Upper lobe of left lung (tissue), 6 donors: ENCODE measurements around the gene ELANE. TPM values are rescaled to one million over a fixed set of nuclear protein-coding genes. Genes with fewer than 3 reads are reported as not detected.
A peak's percentile ranks its signal among the peaks of the same experiment; 100 is the strongest.

Source experiments
- ATAC-seq, 2 donors: fragments of 200-7000 bp; cut with Tn5 transposase; one replicate each; pipeline ENCODE4 v1.9.1; 2022; ENCODE audit warnings: mild to moderate bottlenecking in 2 of 2, moderate library complexity in 2 of 2; ENCODE audit not compliant: low FRiP score in 2 of 2
- DNase-seq, 2 donors: peaks; one replicate each; pipeline ENCODE4 v3.0.0-alpha.2; 2019 to 2020
- H3K27ac ChIP-seq, 4 donors: fragments of 200-600 bp; sonication (generic); one replicate each; pipeline ENCODE4 v1.5.1; 2016 to 2019
- H3K27me3 ChIP-seq, 4 donors: fragments of 200-600 bp; sonication (generic); one replicate each; pipeline ENCODE4 v1.5.1; 2017 to 2019
- H3K36me3 ChIP-seq, 4 donors: fragments of 200-600 bp; sonication (generic); one replicate each; pipeline ENCODE4 v1.5.1; 2016 to 2019
- H3K4me1 ChIP-seq, 4 donors: fragments of 200-600 bp; sonication (generic); one replicate each; pipeline ENCODE4 v1.5.1; 2018 to 2019
- H3K4me3 ChIP-seq, 4 donors: fragments of 200-600 bp; sonication (generic); one replicate each; pipeline ENCODE4 v1.5.1; 2017 to 2019; ENCODE audit warnings: mild to moderate bottlenecking in 2 of 4, moderate library complexity in 1 of 4
- H3K9me3 ChIP-seq, 4 donors: fragments of 200-600 bp; sonication (generic); one replicate each; pipeline ENCODE4 v1.5.1; 2018 to 2019
- EP300 ChIP-seq, 4 donors: sonication (generic); formaldehyde crosslinking; IDR thresholded peaks; one replicate each; pipeline ENCODE4 v1.5.1; 2017; ENCODE audit warnings: antibody characterized with exemption in 4 of 4, control low read depth in 2 of 4
- POLR2A ChIP-seq, 4 donors: fragments of 450-650 bp; IDR thresholded peaks; one replicate each; pipeline ENCODE4 v1.5.1; 2016 to 2017; ENCODE audit warnings: antibody characterized with exemption in 4 of 4, mild to moderate bottlenecking in 2 of 4
- POLR2AphosphoS5 ChIP-seq, 2 donors: sonication (generic); formaldehyde crosslinking; IDR thresholded peaks; one replicate each; pipeline ENCODE4 v1.5.1; 2017; ENCODE audit warnings: antibody characterized with exemption in 2 of 2
- WGBS, 2 donors: methylation state at CpG; one replicate each; pipeline ENCODE4 v1.1.5; 2017 to 2018; 5-methylcytosine and 5-hydroxymethylcytosine counted together
- total RNA-seq, 6 donors: library from RNA; depleted of rRNA in 4 of 6; stranded (reverse); fragments of >200 nt in 4 of 6; gene quantifications; one replicate each; pipeline versions ENCODE4 v1.1.0 to v1.2.1, GENCODE V29; 2016 to 2021
- TF ChIP-seq, protein P1 (sequence below), 6 experiments: fragments of 450-650 bp in 4 of 6; fragments of 200-600 bp in 2 of 6; sonication (generic) in 2 of 6; IDR thresholded peaks; one replicate each; pipeline ENCODE4 v1.5.1; 2016 to 2019; ENCODE audit warnings: antibody characterized with exemption in 6 of 6
- donor health status: DM: no; HTN: no; CAD: no; lungs with moderate emphysema.
- donor health status: DM: no; HTN: yes; CAD: no; lungs with severe emphysema.

The ELANE gene
- total RNA-seq, 6 donors from 2014 or later, result 0.69 to 11.9 (median 1.3) TPM; not detected in 1

DNA sequence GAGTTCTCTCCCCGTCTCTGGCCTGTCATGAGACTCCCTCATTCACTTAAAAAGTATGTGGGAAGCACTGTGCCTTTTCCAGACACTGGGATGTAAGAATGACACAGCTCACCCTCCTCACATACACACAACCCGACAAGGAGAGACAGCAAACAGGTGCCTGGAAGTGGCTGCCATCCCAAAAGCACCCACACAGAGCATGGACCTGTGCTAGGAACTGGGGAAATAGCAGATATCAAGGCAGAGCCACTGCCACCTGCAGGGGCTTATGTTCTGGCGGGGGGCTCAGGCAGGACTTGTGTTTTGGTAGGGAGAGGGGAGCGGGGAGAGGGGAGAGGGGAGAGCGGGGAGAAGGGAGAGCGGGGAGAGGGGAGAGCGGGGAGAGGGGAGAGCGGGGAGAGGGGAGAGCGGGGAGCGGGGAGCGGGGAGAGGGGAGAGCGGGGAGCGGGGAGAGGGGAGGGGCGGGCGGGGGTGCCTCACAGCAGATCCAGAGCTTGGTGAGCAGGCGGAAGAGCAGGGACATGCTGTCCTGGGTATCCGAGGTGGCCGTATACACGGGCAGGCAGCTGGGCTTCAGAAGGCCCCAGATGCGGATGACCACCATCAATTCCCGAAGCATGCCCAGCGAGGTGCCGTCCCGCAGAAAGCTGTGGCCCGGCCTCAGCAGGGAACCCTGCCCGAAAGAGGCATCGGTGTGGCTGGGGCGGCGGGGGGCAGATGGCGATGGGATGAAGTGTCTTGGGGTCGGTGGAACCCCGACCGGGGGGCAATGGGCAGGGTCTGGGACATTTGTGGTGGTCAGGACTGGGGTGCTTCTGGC, 19.6 kb downstream of the ELANE start:
- TF ChIP-seq POLR2AphosphoS5 (IDR thresholded peaks at IDR 0.05), result no peak
- TF ChIP-seq POLR2A (IDR thresholded peaks at IDR 0.05), result no peak
- no peak for TF ChIP-seq EP300 (IDR thresholded peaks at IDR 0.05)
- TF ChIP-seq, protein P1, sequence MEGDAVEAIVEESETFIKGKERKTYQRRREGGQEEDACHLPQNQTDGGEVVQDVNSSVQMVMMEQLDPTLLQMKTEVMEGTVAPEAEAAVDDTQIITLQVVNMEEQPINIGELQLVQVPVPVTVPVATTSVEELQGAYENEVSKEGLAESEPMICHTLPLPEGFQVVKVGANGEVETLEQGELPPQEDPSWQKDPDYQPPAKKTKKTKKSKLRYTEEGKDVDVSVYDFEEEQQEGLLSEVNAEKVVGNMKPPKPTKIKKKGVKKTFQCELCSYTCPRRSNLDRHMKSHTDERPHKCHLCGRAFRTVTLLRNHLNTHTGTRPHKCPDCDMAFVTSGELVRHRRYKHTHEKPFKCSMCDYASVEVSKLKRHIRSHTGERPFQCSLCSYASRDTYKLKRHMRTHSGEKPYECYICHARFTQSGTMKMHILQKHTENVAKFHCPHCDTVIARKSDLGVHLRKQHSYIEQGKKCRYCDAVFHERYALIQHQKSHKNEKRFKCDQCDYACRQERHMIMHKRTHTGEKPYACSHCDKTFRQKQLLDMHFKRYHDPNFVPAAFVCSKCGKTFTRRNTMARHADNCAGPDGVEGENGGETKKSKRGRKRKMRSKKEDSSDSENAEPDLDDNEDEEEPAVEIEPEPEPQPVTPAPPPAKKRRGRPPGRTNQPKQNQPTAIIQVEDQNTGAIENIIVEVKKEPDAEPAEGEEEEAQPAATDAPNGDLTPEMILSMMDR (IDR thresholded peaks at IDR 0.05), result no peak
- no peak for ATAC-seq
- H3K4me1 ChIP-seq, result peaks cover 9 to 21% (median 15%) of the 10 kb centered on the region in 4 donors
- H3K27me3 ChIP-seq, result no peaks in the 10 kb centered on the region
- no peak overlapping the region for H3K4me3 ChIP-seq
- no peak for DNase-seq
- peaks cover 0 to 82% (median 55%) of the 10 kb centered on the region in 4 donors for H3K36me3 ChIP-seq
- WGBS, 2 donors, result 84 to 93% methylated on average over 13 to 21 of the region's 33 CpGs
- H3K9me3 ChIP-seq, result no peaks in the 10 kb centered on the region
- H3K27ac ChIP-seq, result peak overlapping the region in 3 of 4 donors; percentile 35 to 83 (median 83)

DNA sequence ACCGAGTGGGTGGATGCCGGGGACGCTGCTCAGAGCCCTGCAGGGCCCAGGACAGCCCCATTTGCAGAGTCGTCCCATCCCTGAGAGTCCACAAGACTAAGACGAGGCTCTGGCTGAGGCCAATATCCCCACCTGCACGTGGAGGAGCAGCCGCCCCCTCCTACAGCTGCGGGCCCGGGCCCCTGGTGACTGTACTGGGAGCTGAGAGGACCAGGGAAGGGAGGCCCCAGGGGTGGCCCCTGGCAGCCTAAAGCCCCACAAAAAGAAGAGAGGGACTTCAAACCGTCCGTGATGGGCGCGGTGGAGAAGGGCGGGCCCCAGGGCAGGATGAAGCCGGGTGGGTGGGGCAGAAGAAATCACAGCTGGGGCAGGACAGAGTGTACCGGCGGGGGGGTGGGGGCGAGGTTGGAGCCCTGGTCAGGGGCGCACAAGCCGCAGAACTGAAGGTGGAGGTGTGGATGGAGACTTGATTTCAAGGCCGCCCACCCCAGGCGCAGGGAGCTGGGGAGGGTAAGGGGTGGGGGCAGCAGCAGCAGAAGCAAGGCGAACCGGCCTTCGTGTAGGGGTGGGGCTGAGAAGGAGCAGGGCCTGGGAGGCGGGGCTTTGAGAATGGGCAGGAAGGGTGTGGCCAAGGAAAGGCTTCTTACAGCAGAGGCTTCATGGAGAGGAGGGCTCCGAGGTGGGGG, 20.3 kb downstream of the ELANE start:
- no peaks in the 10 kb centered on the region for H3K27me3 ChIP-seq
- peaks cover 5 to 87% (median 57%) of the 10 kb centered on the region in 4 donors for H3K36me3 ChIP-seq

DNA sequence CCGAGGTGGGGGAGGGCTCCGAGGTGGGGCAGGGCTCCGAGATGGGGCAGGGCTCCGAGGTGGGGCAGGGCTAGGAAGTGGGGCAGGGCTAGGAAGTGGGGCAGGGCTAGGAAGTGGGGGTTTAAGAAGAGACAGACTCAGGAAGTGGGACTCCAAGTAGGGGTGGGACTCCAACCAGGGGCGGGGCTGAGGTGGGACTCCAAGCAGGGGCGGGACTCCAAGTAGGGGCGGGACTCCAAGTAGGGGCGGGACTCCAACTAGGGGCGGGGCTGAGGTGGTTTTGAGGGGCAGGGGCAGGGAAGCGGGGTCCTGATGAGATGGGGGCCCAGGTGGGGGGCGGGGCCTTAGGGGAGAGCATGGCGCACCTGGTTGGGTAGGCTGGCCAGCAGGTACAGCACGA, 21.0 kb downstream of the ELANE start:
- TF ChIP-seq EP300 (IDR thresholded peaks at IDR 0.05), result no peak
- TF ChIP-seq POLR2A (IDR thresholded peaks at IDR 0.05), result no peak
- TF ChIP-seq POLR2AphosphoS5 (IDR thresholded peaks at IDR 0.05), result no peak
- TF ChIP-seq, protein P1 (IDR thresholded peaks at IDR 0.05), result no peak
- 88 to 91% methylated on average over 5 to 6 of the region's 13 CpGs for WGBS, 2 donors
- peak; percentile 37 to 39 for ATAC-seq

More for the DNA sequence above, 20.3 kb downstream of the ELANE start:
- peak overlapping the region in 1 of 4 donors; percentile 36 for H3K4me3 ChIP-seq
- H3K4me1 ChIP-seq, result peaks cover 9 to 21% (median 15%) of the 10 kb centered on the region in 4 donors
- ATAC-seq (peak; percentile 69 to 76), DNase-seq (peak; percentile 48 to 86)
- WGBS, 2 donors, result 70 to 76% methylated on average over 17 to 26 of the region's 27 CpGs
- peak overlapping the region; percentile 32 to 83 (median 55) for H3K27ac ChIP-seq
- TF ChIP-seq, protein P1 (IDR thresholded peaks at IDR 0.05), result no peak
- TF ChIP-seq POLR2AphosphoS5 (IDR thresholded peaks at IDR 0.05) (no peak), POLR2A (IDR thresholded peaks at IDR 0.05) (no peak), EP300 (IDR thresholded peaks at IDR 0.05) (no peak)
- H3K9me3 ChIP-seq, result no peaks in the 10 kb centered on the region

DNA sequence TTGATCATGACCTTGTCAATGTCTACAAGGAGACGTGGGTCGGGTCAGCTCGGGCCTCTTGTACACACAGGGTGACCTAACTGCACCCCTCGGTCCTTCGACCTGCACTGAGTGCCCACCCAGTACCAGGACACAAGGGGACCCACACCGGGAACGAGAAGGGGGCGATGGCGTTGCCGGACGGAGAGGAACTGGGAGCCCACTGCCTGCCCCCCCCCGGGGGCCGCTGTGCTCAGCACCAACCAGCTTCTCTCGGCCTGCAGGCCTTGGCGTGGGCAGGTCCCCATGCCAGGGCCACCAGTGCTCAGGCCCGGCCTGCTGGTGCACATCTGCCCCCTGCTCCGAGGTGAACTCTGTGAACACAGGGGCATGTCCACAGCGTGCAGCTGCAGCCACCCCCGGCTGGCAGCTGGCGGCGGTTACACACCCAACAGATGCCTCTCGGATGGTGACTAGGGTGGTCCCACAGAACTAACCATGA, 21.5 kb downstream of the ELANE start:
- WGBS, 2 donors, result 97 to 98% methylated on average over 15 to 17 of the region's 22 CpGs
- DNase-seq, result peak in 1 of 2 donors; percentile 81
- peaks cover 9 to 21% (median 13%) of the 10 kb centered on the region in 4 donors for H3K4me1 ChIP-seq
- H3K4me3 ChIP-seq, result no peak overlapping the region
- no peaks in the 10 kb centered on the region for H3K27me3 ChIP-seq
- ATAC-seq, result no peak
- TF ChIP-seq EP300 (IDR thresholded peaks at IDR 0.05), result no peak
- TF ChIP-seq, protein P1 (IDR thresholded peaks at IDR 0.05), result no peak
- no peak for TF ChIP-seq POLR2AphosphoS5 (IDR thresholded peaks at IDR 0.05)
- TF ChIP-seq POLR2A (IDR thresholded peaks at IDR 0.05), result no peak
- H3K9me3 ChIP-seq, result no peaks in the 10 kb centered on the region
- H3K36me3 ChIP-seq, result peaks cover 5 to 76% (median 50%) of the 10 kb centered on the region in 4 donors
- peak overlapping the region in 1 of 4 donors; percentile 83 for H3K27ac ChIP-seq

More for the DNA sequence above, 21.0 kb downstream of the ELANE start:
- Histone ChIP-seq H3K27me3 (no peaks in the 10 kb centered on the region), H3K4me1 (peaks cover 9 to 21% (median 14%) of the 10 kb centered on the region in 4 donors), H3K4me3 (peak overlapping the region in 1 of 4 donors; percentile 36), H3K36me3 (peaks cover 5 to 81% (median 53%) of the 10 kb centered on the region in 4 donors), H3K27ac (peak overlapping the region in 2 of 4 donors; percentile 75 to 83), H3K9me3 (no peaks in the 10 kb centered on the region)
- no peak for DNase-seq
